ENCODE measurements around the gene TENT5A. TPM values are rescaled to one million over a fixed set of nuclear protein-coding genes. Genes with fewer than 3 reads are reported as not detected.
A peak's percentile ranks its signal among the peaks of the same experiment; 100 is the strongest.

Gene TENT5A
- total RNA-seq, 6 experiments from 2014 or later: 52.7 to 67.2 (median 62.0) TPM

DNA sequence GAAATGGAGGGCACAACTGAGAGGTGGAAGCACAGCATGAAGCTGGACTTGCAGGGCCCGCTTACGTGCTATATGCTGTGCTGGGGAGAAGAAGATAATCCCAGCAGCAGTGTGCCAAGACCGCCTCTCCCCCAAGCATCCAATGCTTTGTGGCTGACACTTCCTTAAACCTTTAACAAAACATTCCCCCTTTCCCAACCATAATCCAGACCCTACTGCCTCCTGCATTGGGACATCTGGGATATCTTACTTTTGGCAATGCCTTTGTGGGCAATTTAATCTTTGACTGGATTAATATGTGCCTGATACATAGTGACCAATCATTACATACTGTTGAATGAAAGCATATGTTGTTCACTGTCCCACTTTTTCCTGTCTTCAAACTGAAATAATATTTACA, 3.1 kb upstream of the TENT5A start:
- Mint-ChIP-seq H3K4me3 (no peak overlapping the region), H3K27me3 (ENCODE audit: insufficient read depth) (no peaks in the 10 kb centered on the region; the same call in 1 of the 2 replicates), H3K36me3 (ENCODE audit: low read depth) (peaks cover 12% of the 10 kb centered on the region), H3K9me3 (no peaks in the 10 kb centered on the region), H3K4me1 (ENCODE audit: low read depth) (peaks cover 32% of the 10 kb centered on the region), H3K27ac (no peak overlapping the region)
- TF ChIP-seq, protein P1, sequence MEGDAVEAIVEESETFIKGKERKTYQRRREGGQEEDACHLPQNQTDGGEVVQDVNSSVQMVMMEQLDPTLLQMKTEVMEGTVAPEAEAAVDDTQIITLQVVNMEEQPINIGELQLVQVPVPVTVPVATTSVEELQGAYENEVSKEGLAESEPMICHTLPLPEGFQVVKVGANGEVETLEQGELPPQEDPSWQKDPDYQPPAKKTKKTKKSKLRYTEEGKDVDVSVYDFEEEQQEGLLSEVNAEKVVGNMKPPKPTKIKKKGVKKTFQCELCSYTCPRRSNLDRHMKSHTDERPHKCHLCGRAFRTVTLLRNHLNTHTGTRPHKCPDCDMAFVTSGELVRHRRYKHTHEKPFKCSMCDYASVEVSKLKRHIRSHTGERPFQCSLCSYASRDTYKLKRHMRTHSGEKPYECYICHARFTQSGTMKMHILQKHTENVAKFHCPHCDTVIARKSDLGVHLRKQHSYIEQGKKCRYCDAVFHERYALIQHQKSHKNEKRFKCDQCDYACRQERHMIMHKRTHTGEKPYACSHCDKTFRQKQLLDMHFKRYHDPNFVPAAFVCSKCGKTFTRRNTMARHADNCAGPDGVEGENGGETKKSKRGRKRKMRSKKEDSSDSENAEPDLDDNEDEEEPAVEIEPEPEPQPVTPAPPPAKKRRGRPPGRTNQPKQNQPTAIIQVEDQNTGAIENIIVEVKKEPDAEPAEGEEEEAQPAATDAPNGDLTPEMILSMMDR (IDR thresholded peaks at IDR 0.05): no peak
- DNase-seq: no peak

DNA sequence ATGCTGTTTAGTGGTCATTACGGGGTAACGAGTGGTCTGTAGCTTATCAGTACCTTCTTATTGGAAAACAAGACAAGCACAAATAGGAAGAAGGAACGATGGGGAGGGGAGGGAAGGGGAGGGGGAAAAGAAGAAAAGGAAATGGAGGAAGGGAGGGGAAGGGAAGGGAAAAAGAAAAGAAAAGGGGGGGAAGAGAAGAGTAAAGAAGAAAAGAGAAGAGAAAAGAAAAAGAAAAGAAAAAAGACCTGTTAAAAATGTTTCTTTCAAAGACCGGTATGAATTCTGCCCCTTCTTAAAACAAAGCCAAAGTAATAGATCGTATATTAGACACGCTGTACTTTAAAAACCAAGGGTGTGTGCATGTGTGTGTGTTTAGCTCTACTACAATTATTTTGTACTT, 2.4 kb upstream of the TENT5A start:
- H3K27me3 Mint-ChIP-seq (ENCODE audit: insufficient read depth): no peaks in the 10 kb centered on the region; the same call in 1 of the 2 replicates
- no peaks in the 10 kb centered on the region for H3K9me3 Mint-ChIP-seq
- no peak for DNase-seq
- H3K4me3 Mint-ChIP-seq: no peak overlapping the region
- H3K4me1 Mint-ChIP-seq (ENCODE audit: low read depth): peaks cover 33% of the 10 kb centered on the region
- TF ChIP-seq, protein P1 (IDR thresholded peaks at IDR 0.05): no peak
- no peak overlapping the region; the same call in 1 of the 2 replicates for H3K27ac Mint-ChIP-seq
- H3K36me3 Mint-ChIP-seq (ENCODE audit: low read depth): peaks cover 19% of the 10 kb centered on the region

DNA sequence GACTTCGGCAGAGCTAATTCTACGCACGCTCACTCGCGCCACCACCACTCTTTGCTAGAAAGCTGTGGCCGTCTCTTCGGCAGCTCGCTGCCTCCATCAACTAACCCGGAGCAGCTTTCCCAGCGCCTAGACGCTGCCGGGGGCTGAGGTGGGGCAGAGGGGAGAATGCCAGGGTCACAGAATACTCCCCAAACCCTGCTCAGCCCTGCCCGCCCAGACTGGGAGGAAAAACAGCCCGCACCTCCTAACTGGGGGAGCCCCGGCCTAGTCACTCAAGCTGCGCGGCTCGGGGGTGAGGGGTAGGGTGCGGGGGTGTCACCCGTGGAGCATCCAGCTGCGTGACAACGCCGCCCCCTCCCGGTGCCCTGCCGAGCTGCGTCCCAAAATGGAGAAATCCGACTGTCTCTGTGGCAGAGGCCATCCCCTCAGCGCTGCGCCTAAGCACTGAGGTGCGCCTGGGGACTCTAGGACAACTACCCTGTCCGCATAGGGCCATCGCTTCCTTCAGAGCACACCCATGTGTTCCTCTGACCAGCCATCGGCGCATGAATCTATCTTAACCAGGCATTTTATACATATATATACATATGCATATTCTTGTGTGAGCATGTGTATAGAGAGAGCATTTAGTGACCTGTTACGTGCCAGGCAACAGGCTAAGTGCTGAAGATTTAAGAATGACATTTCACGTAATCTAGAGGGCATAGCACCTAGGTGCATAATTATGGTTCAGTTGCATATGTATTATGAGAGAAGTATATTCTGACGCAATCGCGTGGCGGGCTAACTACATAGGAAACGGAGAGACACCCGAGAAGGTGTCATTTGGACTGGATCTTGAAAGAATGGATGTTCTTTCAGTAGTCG, 1.5 kb upstream of the TENT5A start:
- peak overlapping the region; percentile 94 for H3K4me3 Mint-ChIP-seq
- peak; percentile 61 for DNase-seq
- H3K27ac Mint-ChIP-seq: peak overlapping the region; percentile 97
- TF ChIP-seq, protein P1 (IDR thresholded peaks at IDR 0.05): peak; percentile 89
- peaks cover 28% of the 10 kb centered on the region for H3K36me3 Mint-ChIP-seq (ENCODE audit: low read depth)
- peaks cover 33% of the 10 kb centered on the region for H3K4me1 Mint-ChIP-seq (ENCODE audit: low read depth)
- H3K9me3 Mint-ChIP-seq: no peaks in the 10 kb centered on the region
- no peaks in the 10 kb centered on the region; the same call in 1 of the 2 replicates for H3K27me3 Mint-ChIP-seq (ENCODE audit: insufficient read depth)

DNA sequence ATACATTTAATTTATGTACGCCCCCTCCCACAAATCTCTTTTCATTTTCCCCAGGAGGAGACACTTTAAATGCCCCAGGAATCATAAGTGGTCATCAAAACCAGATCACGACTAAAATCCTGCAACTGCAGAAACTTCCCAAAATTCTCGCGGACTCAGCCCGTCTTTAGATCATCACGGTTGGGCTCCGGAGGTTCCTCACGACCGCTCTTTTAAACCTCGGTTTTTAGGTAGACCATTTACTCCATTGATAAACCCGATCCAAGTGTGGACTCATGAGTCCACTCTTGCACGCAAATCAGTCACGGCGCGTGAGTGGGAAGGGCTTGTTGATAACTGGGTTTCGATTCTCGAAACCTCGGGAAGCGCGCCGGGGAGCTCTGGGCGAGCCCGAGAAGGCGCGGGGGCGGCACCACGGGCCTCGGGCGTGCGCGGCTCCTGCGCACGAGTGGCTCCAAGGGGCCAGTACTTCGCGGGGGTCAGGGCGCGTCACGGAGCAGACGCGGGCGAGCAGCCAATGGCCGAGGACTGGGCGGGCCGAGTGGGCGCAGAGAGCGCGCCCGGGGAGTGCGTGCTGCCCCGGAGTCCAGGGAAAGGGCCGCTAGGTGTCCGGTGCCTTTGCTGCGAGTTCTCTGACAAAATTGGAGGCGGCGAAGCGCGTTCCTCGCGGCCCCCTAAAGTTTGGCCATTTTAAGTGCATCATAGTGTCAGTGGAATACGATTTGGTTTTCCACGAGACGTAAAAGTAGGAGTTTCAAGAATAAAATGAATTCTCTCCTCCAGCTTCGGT, 635 bp upstream of the TENT5A start:
- no peaks in the 10 kb centered on the region; the same call in 1 of the 2 replicates for H3K27me3 Mint-ChIP-seq (ENCODE audit: insufficient read depth)
- TF ChIP-seq, protein P1 (IDR thresholded peaks at IDR 0.05): no peak
- H3K36me3 Mint-ChIP-seq (ENCODE audit: low read depth): peaks cover 37% of the 10 kb centered on the region
- peak; percentile 90 for DNase-seq
- no peaks in the 10 kb centered on the region for H3K9me3 Mint-ChIP-seq
- peaks cover 39% of the 10 kb centered on the region for H3K4me1 Mint-ChIP-seq (ENCODE audit: low read depth)
- H3K4me3 Mint-ChIP-seq: peak overlapping the region; percentile 94
- peak overlapping the region; percentile 97 for H3K27ac Mint-ChIP-seq

DNA sequence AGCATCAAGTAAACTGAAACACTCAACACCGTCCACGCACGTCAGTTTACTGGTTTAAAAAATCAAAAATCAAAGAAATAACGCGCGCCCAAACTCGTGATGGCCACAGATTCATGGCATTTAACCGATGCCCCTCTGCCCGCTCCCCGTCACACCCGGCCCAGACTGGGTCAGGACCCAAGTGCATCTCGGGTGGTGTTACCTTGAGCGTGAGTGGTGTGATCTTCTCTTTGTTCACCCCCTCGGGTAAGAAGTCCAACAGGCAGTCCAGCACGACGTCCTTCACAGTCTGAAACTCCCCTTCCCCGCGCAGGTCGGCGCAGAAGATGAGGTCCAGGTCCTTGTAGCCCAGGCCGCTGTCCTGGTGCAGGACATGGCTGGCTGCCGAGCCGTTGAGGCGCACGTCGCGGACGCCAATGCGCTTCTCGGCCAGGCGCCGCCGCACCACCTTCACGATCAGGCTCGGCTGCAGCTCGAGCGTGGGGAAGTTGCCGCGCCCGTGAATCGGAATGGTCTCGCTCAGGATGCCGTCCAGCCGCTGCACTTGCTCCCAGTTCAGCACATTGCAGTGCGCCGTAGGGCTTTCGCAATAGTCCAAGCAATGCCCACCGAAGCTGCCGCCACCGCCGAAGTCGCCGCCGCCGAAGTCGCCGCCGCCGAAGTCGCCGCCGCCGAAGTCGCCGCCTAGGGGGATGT, 945 bp downstream of the TENT5A start:
- Mint-ChIP-seq H3K4me1 (ENCODE audit: low read depth) (peaks cover 44% of the 10 kb centered on the region), H3K27me3 (ENCODE audit: insufficient read depth) (no peaks in the 10 kb centered on the region; the same call in 1 of the 2 replicates), H3K27ac (peak overlapping the region; percentile 97), H3K9me3 (no peaks in the 10 kb centered on the region), H3K36me3 (ENCODE audit: low read depth) (peaks cover 48% of the 10 kb centered on the region), H3K4me3 (peak overlapping the region; percentile 94)
- TF ChIP-seq, protein P1 (IDR thresholded peaks at IDR 0.05): no peak
- DNase-seq: peak; percentile 29

Measured in HFFc6 (cell line).